ENCODE data around the gene KIF4A. TPM values are rescaled to one million over a fixed set of nuclear protein-coding genes. Genes with fewer than 3 reads are reported as not detected.

Gene KIF4A
- polyA plus RNA-seq, 1 donor (not counting 4 experiments of a cell fraction or from before 2014, with no cell fraction given): 7.1 TPM

DNA sequence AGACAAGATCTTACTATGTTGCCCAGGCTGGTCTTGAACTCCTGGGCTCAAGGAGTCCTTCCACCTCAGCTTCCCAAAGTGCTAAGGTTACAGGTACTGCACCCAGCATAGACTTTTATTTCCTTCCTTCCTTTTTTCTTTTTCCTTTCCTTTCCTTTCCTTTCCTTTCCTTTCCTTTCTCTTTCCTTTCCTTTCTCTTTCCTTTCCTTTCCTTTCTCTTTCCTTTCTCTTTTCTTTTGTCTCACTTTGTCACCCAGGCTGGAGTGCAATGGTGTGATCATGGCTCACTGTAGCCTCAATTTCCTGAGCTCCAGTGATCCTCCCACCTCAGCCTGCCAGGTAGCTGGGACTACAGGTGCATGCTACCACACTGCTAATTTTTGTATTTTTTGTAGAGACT is 174.1 kb downstream of the KIF4A start:
- H3K4me2 ChIP-seq (ENCODE audit: control insufficient read depth, extremely low read depth, insufficient read depth, low read depth, low read length): no peak overlapping the region
- no peaks in the 10 kb centered on the region for H4K20me1 ChIP-seq (ENCODE audit: control insufficient read depth, extremely low read depth, insufficient read depth, low read length)
- FAIRE-seq (no peak), DNase-seq (ENCODE audit: low read depth, low spot score) (no peak)
- H3K36me3 ChIP-seq (ENCODE audit: control insufficient read depth in 2 of 2, extremely low read depth in 1 of 2, insufficient read depth in 2 of 2, low read length in 2 of 2): no peaks in the 10 kb centered on the region
- H3K9ac ChIP-seq (ENCODE audit: control insufficient read depth, extremely low read depth, insufficient read depth, low read length): no peak overlapping the region
- no peaks in the 10 kb centered on the region for H3K4me1 ChIP-seq (ENCODE audit: control insufficient read depth, extremely low read depth, insufficient read depth, low read length)
- dilution Hi-C loops (cut with MboI; ENCODE audit: extremely low pct_ligation_motif_present, low sequenced_read_pairs): no loop called here
- no peak for TF ChIP-seq EZH2 (IDR thresholded peaks at IDR 0.05; ENCODE audit: low read length)
- TF ChIP-seq, protein P1, sequence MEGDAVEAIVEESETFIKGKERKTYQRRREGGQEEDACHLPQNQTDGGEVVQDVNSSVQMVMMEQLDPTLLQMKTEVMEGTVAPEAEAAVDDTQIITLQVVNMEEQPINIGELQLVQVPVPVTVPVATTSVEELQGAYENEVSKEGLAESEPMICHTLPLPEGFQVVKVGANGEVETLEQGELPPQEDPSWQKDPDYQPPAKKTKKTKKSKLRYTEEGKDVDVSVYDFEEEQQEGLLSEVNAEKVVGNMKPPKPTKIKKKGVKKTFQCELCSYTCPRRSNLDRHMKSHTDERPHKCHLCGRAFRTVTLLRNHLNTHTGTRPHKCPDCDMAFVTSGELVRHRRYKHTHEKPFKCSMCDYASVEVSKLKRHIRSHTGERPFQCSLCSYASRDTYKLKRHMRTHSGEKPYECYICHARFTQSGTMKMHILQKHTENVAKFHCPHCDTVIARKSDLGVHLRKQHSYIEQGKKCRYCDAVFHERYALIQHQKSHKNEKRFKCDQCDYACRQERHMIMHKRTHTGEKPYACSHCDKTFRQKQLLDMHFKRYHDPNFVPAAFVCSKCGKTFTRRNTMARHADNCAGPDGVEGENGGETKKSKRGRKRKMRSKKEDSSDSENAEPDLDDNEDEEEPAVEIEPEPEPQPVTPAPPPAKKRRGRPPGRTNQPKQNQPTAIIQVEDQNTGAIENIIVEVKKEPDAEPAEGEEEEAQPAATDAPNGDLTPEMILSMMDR (optimal IDR thresholded peaks at IDR 0.05 in 1 of 3, IDR thresholded peaks at IDR 0.05 in 1 of 3, conservative IDR thresholded peaks at IDR 0.05 in 1 of 3; ENCODE audit: extremely low read depth in 1 of 3, insufficient read depth in 2 of 3, low read length in 3 of 3): no peak
- H3K9me3 ChIP-seq (ENCODE audit: control insufficient read depth, low read depth, low read length): no peaks in the 10 kb centered on the region
- no peak overlapping the region for H2AFZ ChIP-seq (ENCODE audit: control insufficient read depth, low read length)
- no peak overlapping the region for H3K4me3 ChIP-seq (ENCODE audit: control insufficient read depth in 2 of 3, extremely low read depth in 1 of 3, insufficient read depth in 2 of 3, low read depth in 1 of 3, low read length in 3 of 3)
- no peaks in the 10 kb centered on the region for H3K9me1 ChIP-seq (ENCODE audit: control insufficient read depth, extremely low read depth, insufficient read depth, low read length)
- H3K27ac ChIP-seq (ENCODE audit: control insufficient read depth, insufficient read depth, low read length): no peak overlapping the region
- no peaks in the 10 kb centered on the region for H3K79me2 ChIP-seq (ENCODE audit: control insufficient read depth, insufficient read depth, low read length)
- H3K27me3 ChIP-seq (ENCODE audit: control insufficient read depth, extremely low read depth, insufficient read depth, low read length): no peaks in the 10 kb centered on the region

DNA sequence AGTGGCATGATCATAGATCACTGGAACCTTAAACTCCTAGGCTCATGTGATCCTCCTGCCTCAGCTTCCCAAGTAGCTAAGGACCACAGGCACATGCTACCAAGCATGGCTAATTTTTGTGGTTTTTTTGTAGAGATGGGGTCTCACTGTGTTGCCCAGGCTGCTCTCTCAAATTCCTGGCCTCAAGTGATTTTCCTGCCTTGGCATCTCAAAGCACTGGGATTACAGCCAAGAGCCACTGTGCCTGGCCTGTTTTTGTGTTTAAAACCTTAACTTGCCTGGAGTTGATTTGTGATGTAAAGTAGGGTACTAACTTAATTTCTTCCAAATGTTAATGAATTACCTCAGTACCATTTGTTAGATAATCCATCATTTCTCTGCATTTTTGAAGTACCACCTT is 177.1 kb downstream of the KIF4A start:
- no peaks in the 10 kb centered on the region for H3K36me3 ChIP-seq (ENCODE audit: control insufficient read depth in 2 of 2, extremely low read depth in 1 of 2, insufficient read depth in 2 of 2, low read length in 2 of 2)
- DNase-seq (ENCODE audit: low read depth, low spot score) (no peak), FAIRE-seq (no peak)
- H3K79me2 ChIP-seq (ENCODE audit: control insufficient read depth, insufficient read depth, low read length): no peaks in the 10 kb centered on the region
- H3K4me2 ChIP-seq (ENCODE audit: control insufficient read depth, extremely low read depth, insufficient read depth, low read depth, low read length): no peak overlapping the region
- no peaks in the 10 kb centered on the region for H4K20me1 ChIP-seq (ENCODE audit: control insufficient read depth, extremely low read depth, insufficient read depth, low read length)
- H3K9me3 ChIP-seq (ENCODE audit: control insufficient read depth, low read depth, low read length): no peaks in the 10 kb centered on the region
- H3K4me1 ChIP-seq (ENCODE audit: control insufficient read depth, extremely low read depth, insufficient read depth, low read length): no peaks in the 10 kb centered on the region
- TF ChIP-seq, protein P1 (optimal IDR thresholded peaks at IDR 0.05 in 1 of 3, IDR thresholded peaks at IDR 0.05 in 1 of 3, conservative IDR thresholded peaks at IDR 0.05 in 1 of 3; ENCODE audit: extremely low read depth in 1 of 3, insufficient read depth in 2 of 3, low read length in 3 of 3): no peak
- TF ChIP-seq EZH2 (IDR thresholded peaks at IDR 0.05; ENCODE audit: low read length): no peak
- H3K9ac ChIP-seq (ENCODE audit: control insufficient read depth, extremely low read depth, insufficient read depth, low read length): no peak overlapping the region
- H3K27me3 ChIP-seq (ENCODE audit: control insufficient read depth, extremely low read depth, insufficient read depth, low read length): no peaks in the 10 kb centered on the region
- H3K4me3 ChIP-seq (ENCODE audit: control insufficient read depth in 2 of 3, extremely low read depth in 1 of 3, insufficient read depth in 2 of 3, low read depth in 1 of 3, low read length in 3 of 3): no peak overlapping the region
- dilution Hi-C loops (cut with MboI; ENCODE audit: extremely low pct_ligation_motif_present, low sequenced_read_pairs): no loop called here
- no peaks in the 10 kb centered on the region for H3K9me1 ChIP-seq (ENCODE audit: control insufficient read depth, extremely low read depth, insufficient read depth, low read length)
- no peak overlapping the region for H3K27ac ChIP-seq (ENCODE audit: control insufficient read depth, insufficient read depth, low read length)
- H2AFZ ChIP-seq (ENCODE audit: control insufficient read depth, low read length): no peak overlapping the region
